K562 (cell line): Measurements from ENCODE around the gene IL23A. TPM values are rescaled to one million over a fixed set of nuclear protein-coding genes. Genes with fewer than 3 reads are reported as not detected.

ENCODE experiments used
- AFF1 ChIP-seq, 2 experiments: fragments of 450-650 bp; IDR thresholded peaks; 2 replicates each; pipeline ENCODE4 v1.6.1; 2018; ENCODE audit warnings: mild to moderate bottlenecking in 2 of 2, low read depth in 1 of 2; ENCODE audit not compliant: partially characterized antibody in 2 of 2
- CBX5 ChIP-seq: IDR thresholded peaks from 2 replicates; pipeline ENCODE4 v1.6.1; 2014; ENCODE audit warnings: low read depth, borderline replicate concordance
- CHD2 ChIP-seq: IDR thresholded peaks from 2 replicates; pipeline ENCODE4 v1.6.1; 2011; ENCODE audit warnings: low read depth, low read length
- FOXJ3 ChIP-seq: sonication (generic); formaldehyde crosslinking; IDR thresholded peaks from 2 replicates; pipeline ENCODE4 v1.4.0; 2020; ENCODE audit warnings: mild to moderate bottlenecking, missing genetic modification reagents
- FUS ChIP-seq: fragments of 200-400 bp; formaldehyde crosslinking; optimal IDR thresholded peaks from 2 replicates; pipeline ENCODE3; 2017; ENCODE audit warnings: low read depth, low read length
- MBD2 ChIP-seq: sonication (generic); IDR thresholded peaks from 2 replicates; pipeline ENCODE4 v1.6.1; 2016; ENCODE audit warnings: low read depth, borderline replicate concordance
- MLLT1 ChIP-seq, 2 experiments: fragments of 450-650 bp; IDR thresholded peaks; 2 replicates each; pipeline ENCODE4 v1.6.1; 2016
- NFE2L1 ChIP-seq: fragments of 450-650 bp; IDR thresholded peaks from 2 replicates; pipeline ENCODE4 v1.6.1; 2016; ENCODE audit warnings: missing genetic modification characterization, low read depth, mild to moderate bottlenecking, missing compliant biosample characterization, moderate library complexity, borderline replicate concordance
- NR2C1 ChIP-seq, 2 experiments: fragments of 450-650 bp; IDR thresholded peaks; 2 replicates each; pipeline ENCODE4 v1.6.1; 2017; ENCODE audit warnings: mild to moderate bottlenecking in 2 of 2, antibody characterized with exemption in 1 of 2, inconsistent platforms in 1 of 2, missing compliant biosample characterization in 1 of 2, missing genetic modification characterization in 1 of 2
- RBM17 ChIP-seq: fragments of 200-400 bp; formaldehyde crosslinking; IDR thresholded peaks from 2 replicates; pipeline ENCODE4 v1.6.1; 2017; ENCODE audit warnings: low read depth, mild to moderate bottlenecking, low read length, borderline replicate concordance
- SAP30 ChIP-seq: fragments of 200-600 bp; sonication (generic); IDR thresholded peaks from 2 replicates; pipeline ENCODE4 v1.6.1; 2012; ENCODE audit warnings: borderline replicate concordance, low read depth, mild to moderate bottlenecking, moderate library complexity, low read length, control low read depth, inconsistent platforms; ENCODE audit not compliant: insufficient read depth, poor library complexity, severe bottlenecking
- VEZF1 ChIP-seq: fragments of 200-800 bp; sonication (Bioruptor generic); IDR thresholded peaks from 2 replicates; pipeline ENCODE4 v1.6.1; 2017; ENCODE audit warnings: missing genetic modification characterization, missing compliant biosample characterization
- ZC3H8 ChIP-seq: fragments of 450-650 bp; IDR thresholded peaks from 2 replicates; pipeline ENCODE4 v1.6.1; 2017
- ZKSCAN3 ChIP-seq: fragments of 250-450 bp; sonication (Bioruptor Pico); IDR thresholded peaks from 2 replicates; pipeline ENCODE4 v1.4.0; 2020
- ZNF174 ChIP-seq: fragments of 250-450 bp; sonication (Bioruptor Pico); IDR thresholded peaks from 2 replicates; pipeline ENCODE4 v1.4.0; 2020; ENCODE audit warnings: mild to moderate bottlenecking
- ZNF274 ChIP-seq: IDR thresholded peaks from 2 replicates; pipeline ENCODE4 v1.6.1; 2011; ENCODE audit warnings: low read depth, mild to moderate bottlenecking, low read length, moderate library complexity, borderline replicate concordance
- ZNF431 ChIP-seq: sonication (generic); formaldehyde crosslinking; IDR thresholded peaks from 2 replicates; pipeline ENCODE4 v1.8.0; 2022; ENCODE audit warnings: mild to moderate bottlenecking, missing genetic modification reagents
- ZNF589 ChIP-seq: fragments of 200-800 bp; sonication (Bioruptor generic); IDR thresholded peaks from 2 replicates; pipeline ENCODE4 v1.6.1; 2016; ENCODE audit warnings: low read depth, missing genetic modification characterization, missing compliant biosample characterization
- polyA plus RNA-seq, 8 experiments: library from polyadenylated mRNA; depleted of rRNA in 4 of 8; stranded (reverse) in 5 of 8; unstranded in 3 of 8; fragments of >200 nt; fragmentation: Nextera tagmentation in 2 of 8; fragmentation: Illumina TruSeq in 1 of 8; extraction: Ambion mirVana in 2 of 8; extraction: Trizol in 1 of 8; gene quantifications; 2 replicates each; pipeline versions ENCODE4 v1.2.1 to v1.2.3, GENCODE V29; 2011 to 2014; ENCODE audit warnings: inconsistent platforms in 1 of 8, missing spikeins in 1 of 8
- total RNA-seq, 7 experiments: library from RNA; depleted of rRNA in 6 of 7; stranded (reverse); fragments of >200 nt in 6 of 7; fragmentation: Illumina TruSeq in 2 of 7; extraction: Trizol in 2 of 7; gene quantifications; 2 replicates each; pipeline versions ENCODE4 v1.2.1 to v1.2.3, GENCODE V29; 2011 to 2021; ENCODE audit warnings: low replicate concordance in 1 of 7
- TF ChIP-seq, protein P1 (sequence below): sonication (generic); formaldehyde crosslinking; IDR thresholded peaks from 2 replicates; pipeline ENCODE4 v1.5.0; 2020; ENCODE audit warnings: missing genetic modification reagents

IL23A gene
- total and polyA plus RNA-seq, 9 of the 15 experiments (the other 6 are each of a cell fraction or from before 2014, with no cell fraction given): 4.4 to 37.2 (median 9.6) TPM

DNA sequence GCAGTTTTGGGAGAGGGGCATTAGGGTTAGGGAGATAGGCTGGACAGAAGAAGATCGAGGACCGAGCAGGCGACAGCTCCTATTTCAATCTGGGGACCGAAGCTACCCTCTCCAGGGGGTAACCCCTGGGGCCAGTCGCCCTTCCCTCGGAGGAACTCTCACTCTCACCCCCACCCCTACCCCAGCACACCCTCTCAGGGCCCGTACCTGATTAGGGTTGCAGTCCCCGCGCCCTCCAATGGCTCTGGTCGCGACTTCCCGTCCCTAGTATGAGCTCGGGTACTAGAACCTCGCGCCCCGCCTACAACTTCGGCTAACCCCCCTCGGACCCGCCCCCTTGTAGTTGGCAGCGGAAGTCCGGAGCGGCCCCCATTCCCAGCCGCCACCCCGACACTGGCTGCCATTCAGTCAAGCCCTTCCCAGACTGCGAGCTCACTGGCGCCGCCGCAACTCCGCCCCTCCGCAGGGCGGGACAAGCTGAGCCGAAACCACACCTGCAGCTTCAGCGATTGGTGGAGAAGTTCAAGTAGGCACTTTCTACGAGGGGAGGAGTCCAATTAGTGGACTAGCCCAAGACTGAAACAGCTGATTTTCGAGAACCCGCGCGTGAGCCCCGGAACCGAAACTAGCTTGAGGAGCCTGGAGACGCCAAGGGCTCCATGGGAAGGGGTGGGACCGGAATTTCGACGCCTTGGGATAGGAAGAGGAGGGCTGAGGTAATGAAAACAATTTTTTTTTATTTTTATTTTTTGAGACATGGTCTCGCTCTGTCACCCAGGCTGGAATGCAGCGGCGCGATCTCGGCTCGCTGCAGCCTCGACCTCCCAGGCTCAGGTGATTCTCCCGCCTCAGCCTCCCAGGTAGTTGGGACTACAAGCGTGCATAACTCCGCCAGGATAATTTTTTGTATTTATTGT is 21.4 kb downstream of the IL23A start, which contains the start of gene STAT2 (continued):
- TF ChIP-seq VEZF1 (CRISPR knock-in tag) (peak; percentile 89), ZNF589 (CRISPR knock-in tag) (0 out of 2 replicates have a peak, but pooled peaks have one; percentile 34), ZC3H8 (no peak), MBD2 (peak; percentile 87), NFE2L1 (no peak), FOXJ3 (no peak), CBX5 (no peak), RBM17 (no peak), NR2C1 (IDR thresholded peaks at IDR 0.05) (peak; percentile 88), NR2C1 (tag; IDR thresholded peaks at IDR 0.05) (peak; percentile 86), ZNF274 (no peak), MLLT1 (IDR thresholded peaks at IDR 0.05) (peak in 1 of 2 experiments; percentile 98; a peak in 2 of 4 replicates), ZNF431 (CRISPR knock-in tag) (no peak), ZNF174 (CRISPR knock-in tag) (no peak), FUS (no peak), SAP30 (peak; percentile 44), CHD2 (peak; percentile 15; the same call in 1 of the 2 replicates), AFF1 (IDR thresholded peaks at IDR 0.05; ENCODE audit: low read depth in 1 of 2, partially characterized antibody in 2 of 2) (peak; percentile 51 to 60), ZKSCAN3 (CRISPR knock-in tag) (no peak)
- TF ChIP-seq, protein P1, sequence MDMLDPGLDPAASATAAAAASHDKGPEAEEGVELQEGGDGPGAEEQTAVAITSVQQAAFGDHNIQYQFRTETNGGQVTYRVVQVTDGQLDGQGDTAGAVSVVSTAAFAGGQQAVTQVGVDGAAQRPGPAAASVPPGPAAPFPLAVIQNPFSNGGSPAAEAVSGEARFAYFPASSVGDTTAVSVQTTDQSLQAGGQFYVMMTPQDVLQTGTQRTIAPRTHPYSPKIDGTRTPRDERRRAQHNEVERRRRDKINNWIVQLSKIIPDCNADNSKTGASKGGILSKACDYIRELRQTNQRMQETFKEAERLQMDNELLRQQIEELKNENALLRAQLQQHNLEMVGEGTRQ: no peak
